HG02678 (cell line): Measurements from ENCODE around the gene FBXL13.

Source experiments
- ATAC-seq: cut with Tn5 transposase; IDR thresholded peaks from one replicate; pipeline ENCODE4 v1.9.1; 2021; ENCODE audit warnings: mild to moderate bottlenecking, moderate library complexity; ENCODE audit not compliant: unreplicated experiment

Gene FBXL13

GRCh38 chr7:102943423-102944169 lies 131.0 kb downstream of the FBXL13 start:
- no peak for ATAC-seq

- no peak for ATAC-seq
These were observed 131.7 kb downstream of the FBXL13 start for GRCh38 chr7:102942868-102943267.

GRCh38 chr7:102942181-102942866 lies 132.3 kb downstream of the FBXL13 start:
- no peak for ATAC-seq

- no peak for ATAC-seq
These were observed 135.9 kb downstream of the FBXL13 start for GRCh38 chr7:102938679-102939078.

GRCh38 chr7:102935450-102936115 lies 139.0 kb downstream of the FBXL13 start:
- ATAC-seq = no peak

GRCh38 chr7:102934701-102935100 lies 139.9 kb downstream of the FBXL13 start:
- ATAC-seq = no peak

- no peak for ATAC-seq
These were observed 140.4 kb downstream of the FBXL13 start for GRCh38 chr7:102934239-102934638.

GRCh38 chr7:102933763-102934162 lies 140.8 kb downstream of the FBXL13 start:
- ATAC-seq = no peak

- no peak for ATAC-seq
These were observed 142.8 kb downstream of the FBXL13 start for GRCh38 chr7:102931757-102932156.

- no peak for ATAC-seq
These were observed 147.2 kb downstream of the FBXL13 start for GRCh38 chr7:102927312-102927933.

GRCh38 chr7:102926783-102927140 lies 147.8 kb downstream of the FBXL13 start:
- ATAC-seq = no peak

GRCh38 chr7:102925976-102926782 lies 148.4 kb downstream of the FBXL13 start:
- ATAC-seq = no peak

GRCh38 chr7:102918845-102919244 lies 155.8 kb downstream of the FBXL13 start:
- ATAC-seq = no peak

- no peak for ATAC-seq
These were observed 156.9 kb downstream of the FBXL13 start for GRCh38 chr7:102917436-102918353.

- ATAC-seq = no peak
These were observed 157.7 kb downstream of the FBXL13 start for GRCh38 chr7:102916881-102917280.

- ATAC-seq = no peak
These were observed 158.2 kb downstream of the FBXL13 start for GRCh38 chr7:102916426-102916825.

GRCh38 chr7:102914585-102914984 lies 160.0 kb downstream of the FBXL13 start:
- no peak for ATAC-seq

GRCh38 chr7:102913826-102914225 lies 160.8 kb downstream of the FBXL13 start:
- no peak for ATAC-seq

GRCh38 chr7:102912742-102913141 lies 161.9 kb downstream of the FBXL13 start, which contains the start of gene LRRC17:
Gene LRRC17 (plus strand): TSS chr7:102913000. CDS start chr7:102933914, 20,914 bp downstream.
- no peak for ATAC-seq
